Measurements from ENCODE around the gene IRF2BP1.

The IRF2BP1 gene

GRCh38 chr19:45908956-45909355 lies 23.0 kb upstream of the IRF2BP1 start:
- H3K4me1 ChIP-seq (ENCODE audit: control insufficient read depth, insufficient read depth, low read length): no peaks in the 10 kb centered on the region
- H3K27ac ChIP-seq (ENCODE audit: extremely low read depth, low read depth, low read length): no peak overlapping the region
- TF ChIP-seq YY1 (tag by site-specific recombination; IDR thresholded peaks at IDR 0.05) (no peak), CTCF (tag by site-specific recombination; IDR thresholded peaks at IDR 0.05) (0 out of 2 replicates have a peak, but pooled peaks have one; percentile 26), ZFHX2 (tag by site-specific recombination; conservative IDR thresholded peaks at IDR 0.05) (peak; percentile 44; the same call in 1 of the 2 replicates), ZNF529 (tag by site-specific recombination; IDR thresholded peaks at IDR 0.05; ENCODE audit: insufficient replicate concordance) (no peak)
- POLR2A ChIA-PET: interaction anchor here (0.7 kb wide), 1 partner anchor 46 kb away, joined by 3 read pairs; no protein-coding TSS in a partner anchor
- no peaks in the 10 kb centered on the region for H3K36me3 ChIP-seq (ENCODE audit: control insufficient read depth in 2 of 2, insufficient read depth in 1 of 2, low read length in 2 of 2)
- CTCF ChIA-PET: interaction anchor here (1.2 to 1.6 kb wide), 2 partner anchors 9 to 91 kb away, joined by 3 to 4 read pairs; no protein-coding TSS in a partner anchor
- no peaks in the 10 kb centered on the region for H3K9me3 ChIP-seq (ENCODE audit: control insufficient read depth, insufficient read depth, low read depth, low read length)
- no peak overlapping the region for H3K4me3 ChIP-seq (ENCODE audit: low read depth, low read length)

- ChIA-PET POLR2A (no interaction called here), CTCF (no interaction called here)
- Histone ChIP-seq H3K36me3 (ENCODE audit: control insufficient read depth in 2 of 2, insufficient read depth in 1 of 2, low read length in 2 of 2) (no peaks in the 10 kb centered on the region), H3K9me3 (ENCODE audit: control insufficient read depth, insufficient read depth, low read depth, low read length) (no peaks in the 10 kb centered on the region), H3K4me3 (ENCODE audit: low read depth, low read length) (no peak overlapping the region), H3K27ac (ENCODE audit: extremely low read depth, low read depth, low read length) (no peak overlapping the region), H3K4me1 (ENCODE audit: control insufficient read depth, insufficient read depth, low read length) (peaks cover 8% of the 10 kb centered on the region; the same call in 1 of the 2 replicates)
- TF ChIP-seq ZNF510 (tag by site-specific recombination; IDR thresholded peaks at IDR 0.05; ENCODE audit: insufficient replicate concordance) (no peak), ZNF600 (tag by site-specific recombination; IDR thresholded peaks at IDR 0.05) (no peak), INSM2 (tag by site-specific recombination; IDR thresholded peaks at IDR 0.05) (no peak), ZNF621 (tag by site-specific recombination; IDR thresholded peaks at IDR 0.05) (no peak), KLF1 (tag by site-specific recombination; IDR thresholded peaks at IDR 0.05) (no peak), ZFP41 (tag by site-specific recombination; IDR thresholded peaks at IDR 0.05; ENCODE audit: borderline replicate concordance) (no peak), ZNF350 (tag by site-specific recombination; IDR thresholded peaks at IDR 0.05) (no peak), ZNF26 (tag by site-specific recombination; IDR thresholded peaks at IDR 0.05) (no peak), ZNF133 (tag by site-specific recombination; IDR thresholded peaks at IDR 0.05) (no peak), ZNF184 (tag by site-specific recombination; IDR thresholded peaks at IDR 0.05) (no peak), OSR2 (tag by site-specific recombination; IDR thresholded peaks at IDR 0.05) (no peak), ZNF394 (tag by site-specific recombination; IDR thresholded peaks at IDR 0.05; ENCODE audit: borderline replicate concordance) (no peak), ZNF501 (tag by site-specific recombination; IDR thresholded peaks at IDR 0.05) (no peak), KLF10 (tag by site-specific recombination; IDR thresholded peaks at IDR 0.05) (no peak), ZNF473 (tag by site-specific recombination; IDR thresholded peaks at IDR 0.05) (no peak), CTCF (tag by site-specific recombination; IDR thresholded peaks at IDR 0.05) (no peak), ZNF560 (tag by site-specific recombination; IDR thresholded peaks at IDR 0.05; ENCODE audit: borderline replicate concordance) (no peak), ZNF544 (tag by site-specific recombination; IDR thresholded peaks at IDR 0.05) (no peak)
Observed at GRCh38 chr19:45906221-45906620, 20.3 kb upstream of the IRF2BP1 start.

All from HEK293 (cell line).